HepG2 (cell line): ENCODE measurements around the gene FAM120B. TPM values are rescaled to one million over a fixed set of nuclear protein-coding genes. Genes with fewer than 3 reads are reported as not detected.

Source experiments
- ATAC-seq: fragments of 200-7000 bp; cut with Tn5 transposase; 3 replicates; pipeline ENCODE4 v1.9.1; 2020; ENCODE audit warnings: mild to moderate bottlenecking, moderate library complexity
- BruUV-seq: library from RNA; stranded (reverse); fragments of 400-500 nt; replicated peaks from 2 replicates; lab custom pipeline; 2021; lab: Mats Ljungman, UMichigan
- CTCF ChIA-PET: fragments of 300-600 bp; formaldehyde crosslinking; extraction: SDS; loops from one replicate; lab custom pipeline; 2021; ENCODE audit warnings: low total read pairs, inconsistent platforms, low intra/inter-chr PET ratio; lab: Yijun Ruan, JAX
- POLR2A ChIA-PET: fragments of 350-600 bp; sonication (Branson Sonifier 250); formaldehyde crosslinking; loops from one replicate; lab custom pipeline; 2020; ENCODE audit warnings: antibody characterized with exemption, inconsistent platforms; lab: Yijun Ruan, JAX
- DNase-seq: peaks from one replicate; pipeline ENCODE4 v3.0.0-alpha.2; 2015; ENCODE audit warnings: low spot score
- FAIRE-seq: peaks from 3 replicates; lab custom pipeline; 2011; peaks lifted over from hg19 to GRCh38; lab: Jason Lieb, UNC
- H2AFZ ChIP-seq: one replicate; pipeline ENCODE4 v1.6.1; 2011; ENCODE audit warnings: low read length, inconsistent platforms
- H3K27ac ChIP-seq: fragments of 300-600 bp; 3 replicates; pipeline ENCODE4 v1.8.0; 2011; ENCODE audit warnings: mixed run types, mild to moderate bottlenecking, mixed read lengths, low read length, inconsistent platforms; ENCODE audit not compliant: insufficient read depth; ENCODE audit errors: extremely low read length
- H3K27me3 ChIP-seq, 2 experiments: fragments of 200-600 bp in 1 of 2; 2 replicates in 1 of 2; 3 replicates in 1 of 2; pipeline versions ENCODE4 v1.6.0 to v1.8.0; 2011; ENCODE audit warnings: low read length in 2 of 2, mild to moderate bottlenecking in 2 of 2, moderate library complexity in 2 of 2, inconsistent platforms in 1 of 2; ENCODE audit not compliant: insufficient read depth in 2 of 2, control insufficient read depth in 1 of 2
- H3K36me3 ChIP-seq, 2 experiments: fragments of 200-600 bp in 1 of 2; replicated peaks in 1 of 2; 2 replicates in 1 of 2; 3 replicates in 1 of 2; pipeline versions ENCODE4 v1.5.1 to v1.8.0; 2011; ENCODE audit warnings: low read length in 2 of 2, inconsistent platforms in 1 of 2; ENCODE audit not compliant: insufficient read depth in 2 of 2, control insufficient read depth in 1 of 2
- H3K4me1 ChIP-seq: 2 replicates; pipeline ENCODE4 v1.5.1; 2012; ENCODE audit warnings: low read length, inconsistent platforms; ENCODE audit not compliant: insufficient read depth
- H3K4me2 ChIP-seq: 2 replicates; pipeline ENCODE4 v1.6.0; 2011; ENCODE audit warnings: low read depth, low read length, inconsistent platforms
- H3K4me3 ChIP-seq, 3 experiments: fragments of 200-600 bp in 1 of 3; sonication (generic), shearing (Covaris generic) in 1 of 3; replicated peaks in 1 of 3; 2 replicates each; pipeline ENCODE4 v1.5.1; 2011 to 2016; ENCODE audit warnings: low read length in 3 of 3, inconsistent platforms in 2 of 3, low read depth in 2 of 3, mild to moderate bottlenecking in 2 of 3, control low read depth in 1 of 3, mixed read lengths in 1 of 3; ENCODE audit not compliant: insufficient read depth in 1 of 3
- H3K79me2 ChIP-seq: one replicate; pipeline ENCODE4 v1.6.1; 2011; ENCODE audit warnings: low read length, inconsistent platforms; ENCODE audit not compliant: insufficient read depth
- H3K9ac ChIP-seq: 2 replicates; pipeline ENCODE4 v1.6.0; 2011; ENCODE audit warnings: mild to moderate bottlenecking, low read depth, low read length, inconsistent platforms; ENCODE audit not compliant: insufficient read depth
- H3K9me3 ChIP-seq: 2 replicates; pipeline ENCODE4 v1.5.1; 2012; ENCODE audit warnings: mild to moderate bottlenecking, low read length
- H4K20me1 ChIP-seq: 2 replicates; pipeline ENCODE4 v1.6.0; 2011; ENCODE audit warnings: inconsistent platforms, mild to moderate bottlenecking, low read length, moderate library complexity; ENCODE audit not compliant: insufficient read depth
- ARHGAP35 ChIP-seq: sonication (generic); formaldehyde crosslinking; IDR thresholded peaks from 2 replicates; pipeline ENCODE4 v1.9.0; 2022; ENCODE audit warnings: mild to moderate bottlenecking, inconsistent platforms, moderate library complexity, missing genetic modification reagents, borderline replicate concordance
- ATF7 ChIP-seq, 2 experiments: fragments of 450-650 bp in 1 of 2; sonication (generic) in 1 of 2; formaldehyde crosslinking in 1 of 2; IDR thresholded peaks; 2 replicates each; pipeline versions ENCODE4 v1.4.0 to v1.6.1; 2016 to 2020; ENCODE audit warnings: antibody characterized with exemption in 1 of 2, mild to moderate bottlenecking in 1 of 2, missing genetic modification reagents in 1 of 2
- BORCS8-MEF2B ChIP-seq: sonication (generic); formaldehyde crosslinking; IDR thresholded peaks from 2 replicates; pipeline ENCODE4 v1.8.0; 2022; ENCODE audit warnings: mild to moderate bottlenecking, missing genetic modification reagents
- FOXP1 ChIP-seq, 2 experiments: fragments of 450-650 bp in 1 of 2; IDR thresholded peaks; 2 replicates each; pipeline ENCODE4 v1.6.1; 2017 to 2018; ENCODE audit warnings: antibody characterized with exemption in 1 of 2
- HMG20A ChIP-seq: IDR thresholded peaks from 2 replicates; pipeline ENCODE4 v1.6.1; 2016; ENCODE audit warnings: borderline replicate concordance
- HMGA1 ChIP-seq: sonication (generic); formaldehyde crosslinking; conservative IDR thresholded peaks from 2 replicates; pipeline ENCODE4 v1.4.0; 2020; ENCODE audit warnings: missing genetic modification reagents
- PAWR ChIP-seq: sonication (generic); formaldehyde crosslinking; IDR thresholded peaks from 2 replicates; pipeline ENCODE4 v1.4.0; 2020; ENCODE audit warnings: missing genetic modification reagents, mild to moderate bottlenecking, borderline replicate concordance
- PHF20 ChIP-seq: sonication (generic); formaldehyde crosslinking; IDR thresholded peaks from 2 replicates; pipeline ENCODE4 v1.5.0; 2020; ENCODE audit warnings: mild to moderate bottlenecking, missing genetic modification reagents
- PITX1 ChIP-seq: sonication (generic); formaldehyde crosslinking; IDR thresholded peaks from 2 replicates; pipeline ENCODE4 v1.5.1; 2020; ENCODE audit warnings: mild to moderate bottlenecking, missing genetic modification reagents
- SKIL ChIP-seq: sonication (generic); formaldehyde crosslinking; IDR thresholded peaks from 2 replicates; pipeline ENCODE4 v1.8.0; 2022; ENCODE audit warnings: missing genetic modification reagents, mild to moderate bottlenecking, moderate library complexity, borderline replicate concordance
- STAG1 ChIP-seq: sonication (generic); formaldehyde crosslinking; IDR thresholded peaks from 2 replicates; pipeline ENCODE4 v1.4.0; 2020; ENCODE audit warnings: missing genetic modification reagents
- ZNF142 ChIP-seq: sonication (generic); formaldehyde crosslinking; IDR thresholded peaks from 2 replicates; pipeline ENCODE4 v1.4.0; 2020; ENCODE audit warnings: missing genetic modification reagents
- ZNF784 ChIP-seq: sonication (generic); formaldehyde crosslinking; IDR thresholded peaks from 2 replicates; pipeline ENCODE4 v1.5.1; 2020; ENCODE audit warnings: missing genetic modification reagents, mild to moderate bottlenecking, borderline replicate concordance
- WGBS: methylation state at CpG from one replicate; pipeline ENCODE4 v1.1.6; 2017; ENCODE audit warnings: low lambda C conversion rate; 5-methylcytosine and 5-hydroxymethylcytosine counted together
- in situ Hi-C: cut with HindIII; loops from 2 replicates; pipeline ENCODE4 v1.10.0; 2017; ENCODE audit warnings: low pct_unique_long_range_greater_than_20kb; ENCODE audit not compliant: extremely low pct_ligation_motif_present
- intact Hi-C: fragments of 100-400 bp; cut with micrococcal nuclease; formaldehyde crosslinking; loops from one replicate; pipeline ENCODE4 v1.10.0; 2022; ENCODE audit not compliant: unreplicated experiment
- polyA plus RNA-seq, 8 experiments: library from polyadenylated mRNA; depleted of rRNA in 3 of 8; stranded (reverse) in 7 of 8; unstranded in 1 of 8; fragments of >200 nt; fragmentation: Illumina TruSeq in 4 of 8; extraction: Trizol in 4 of 8; gene quantifications; 2 replicates each; pipeline versions ENCODE4 v1.2.1 to v1.2.3, GENCODE V29; 2011 to 2016; ENCODE audit warnings: low read depth in 4 of 8, missing spikeins in 1 of 8, mixed read lengths in 1 of 8; ENCODE audit not compliant: insufficient read depth in 1 of 8
- total RNA-seq, 5 experiments: library from RNA; depleted of rRNA; stranded (reverse); fragments of >200 nt; fragmentation: Illumina TruSeq; extraction: Trizol; gene quantifications; 2 replicates each; pipeline ENCODE4 v1.2.3, GENCODE V29; 2016; ENCODE audit warnings: low read depth in 1 of 5
- TF ChIP-seq, protein P1 (sequence below): IDR thresholded peaks from 2 replicates; pipeline ENCODE4 v1.6.1; 2018; ENCODE audit warnings: missing genetic modification reagents, mild to moderate bottlenecking, missing compliant biosample characterization

Gene FAM120B
- total and polyA plus RNA-seq, 2 of the 13 experiments (the other 11 are each of a cell fraction or from before 2014, with no cell fraction given): 9.2 to 10.7 TPM

DNA sequence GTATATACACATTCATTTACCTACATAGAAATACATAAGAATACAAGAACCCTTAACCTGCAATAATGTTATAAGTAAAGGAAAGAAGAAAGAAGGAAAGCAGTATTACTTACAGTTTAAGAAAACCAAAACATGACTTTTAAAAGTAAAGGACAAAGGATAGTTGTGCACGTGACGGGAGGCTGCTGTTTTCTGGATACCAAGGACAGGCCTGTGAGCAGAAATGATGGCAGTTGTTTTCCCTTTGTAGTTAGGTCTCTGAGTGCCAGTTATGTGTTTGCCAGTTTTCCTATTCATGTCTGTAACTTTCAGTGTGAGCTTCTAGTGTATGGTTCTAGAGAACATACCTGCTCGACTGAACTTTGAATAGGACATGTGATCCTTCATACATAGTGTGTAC is 54.8 kb downstream of the FAM120B start:
- FAIRE-seq: no peak
- peaks cover 20 to 55% of the 10 kb centered on the region in 2 experiments; a peak in 4 of 5 replicates for H3K36me3 ChIP-seq
- no peak overlapping the region for H3K27ac ChIP-seq
- POLR2A ChIA-PET: no interaction called here
- in situ Hi-C loops: no loop called here
- H3K4me3 ChIP-seq: no peak overlapping the region
- no peak for DNase-seq
- no peak overlapping the region for H2AFZ ChIP-seq
- intact Hi-C loops: no loop called here
- no peak overlapping the region for H3K4me2 ChIP-seq
- H3K79me2 ChIP-seq: no peaks in the 10 kb centered on the region
- no peaks in the 10 kb centered on the region for H3K27me3 ChIP-seq
- CTCF ChIA-PET: no interaction called here
- no TSS peak for BruUV-seq
- ATAC-seq: no peak
- H3K9ac ChIP-seq: no peak overlapping the region
- H4K20me1 ChIP-seq: no peaks in the 10 kb centered on the region; the same call in 1 of the 2 replicates
- peaks cover 20% of the 10 kb centered on the region for H3K4me1 ChIP-seq
- 97% methylated on average over 3 of the region's 3 CpGs for WGBS
- H3K9me3 ChIP-seq: no peaks in the 10 kb centered on the region
- TF ChIP-seq FOXP1 (IDR thresholded peaks at IDR 0.05): no peak
- TF ChIP-seq FOXP1 (CRISPR knock-in tag; IDR thresholded peaks at IDR 0.05): no peak
- no peak for TF ChIP-seq ATF7 (IDR thresholded peaks at IDR 0.05)
- TF ChIP-seq ATF7 (CRISPR knock-in tag; IDR thresholded peaks at IDR 0.05): no peak
- no peak for TF ChIP-seq HMG20A (CRISPR knock-in tag)
- TF ChIP-seq STAG1 (CRISPR knock-in tag): no peak
- TF ChIP-seq PHF20 (CRISPR knock-in tag): no peak
- no peak for TF ChIP-seq PAWR (CRISPR knock-in tag)
- TF ChIP-seq SKIL (CRISPR knock-in tag): no peak
- TF ChIP-seq ZNF784 (CRISPR knock-in tag): no peak
- TF ChIP-seq, protein P1, sequence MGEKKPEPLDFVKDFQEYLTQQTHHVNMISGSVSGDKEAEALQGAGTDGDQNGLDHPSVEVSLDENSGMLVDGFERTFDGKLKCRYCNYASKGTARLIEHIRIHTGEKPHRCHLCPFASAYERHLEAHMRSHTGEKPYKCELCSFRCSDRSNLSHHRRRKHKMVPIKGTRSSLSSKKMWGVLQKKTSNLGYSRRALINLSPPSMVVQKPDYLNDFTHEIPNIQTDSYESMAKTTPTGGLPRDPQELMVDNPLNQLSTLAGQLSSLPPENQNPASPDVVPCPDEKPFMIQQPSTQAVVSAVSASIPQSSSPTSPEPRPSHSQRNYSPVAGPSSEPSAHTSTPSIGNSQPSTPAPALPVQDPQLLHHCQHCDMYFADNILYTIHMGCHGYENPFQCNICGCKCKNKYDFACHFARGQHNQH (CRISPR knock-in tag): no peak
- TF ChIP-seq PITX1 (CRISPR knock-in tag): no peak
- no peak for TF ChIP-seq ARHGAP35
- TF ChIP-seq HMGA1 (CRISPR knock-in tag): no peak
- TF ChIP-seq ZNF142 (CRISPR knock-in tag): no peak
- no peak for TF ChIP-seq BORCS8-MEF2B
